H1 (cell line): Measurements from ENCODE around the gene FBXO7.

Experiments used
- BCL11A ChIP-seq, 2 experiments: IDR thresholded peaks; one replicate each; pipeline ENCODE4 v1.6.1; 2011; ENCODE audit warnings: low read depth in 2 of 2, low read length in 2 of 2, mild to moderate bottlenecking in 2 of 2
- BRCA1 ChIP-seq: IDR thresholded peaks from 2 replicates; pipeline ENCODE4 v1.6.1; 2012; ENCODE audit warnings: low read depth, low read length, improper control_type of control experiment
- CREB1 ChIP-seq: IDR thresholded peaks from 2 replicates; pipeline ENCODE4 v1.6.1; 2012; ENCODE audit warnings: inconsistent platforms
- KDM5A ChIP-seq: fragments of 200-600 bp; IDR thresholded peaks from 2 replicates; pipeline ENCODE4 v1.7.1; 2012; ENCODE audit warnings: mild to moderate bottlenecking, low read length, inconsistent platforms, mixed read lengths
- RFX5 ChIP-seq: IDR thresholded peaks from 2 replicates; pipeline ENCODE4 v1.6.1; 2011; ENCODE audit warnings: low read depth, low read length, improper control_type of control experiment, borderline replicate concordance
- SP2 ChIP-seq: IDR thresholded peaks from 2 replicates; pipeline ENCODE4 v1.6.1; 2012; ENCODE audit warnings: mild to moderate bottlenecking, low read length, inconsistent platforms
- SUZ12 ChIP-seq: fragments of 200-600 bp; sonication (generic); IDR thresholded peaks from 2 replicates; pipeline ENCODE4 v1.6.1; 2012; ENCODE audit warnings: mild to moderate bottlenecking, inconsistent platforms, low read length, moderate library complexity, mixed read lengths
- TAF1 ChIP-seq: IDR thresholded peaks from 2 replicates; pipeline ENCODE4 v1.6.1; 2011; ENCODE audit warnings: mild to moderate bottlenecking, low read depth, low read length
- TF ChIP-seq, protein P1 (sequence below), 3 experiments: IDR thresholded peaks; 1 replicate in 2 of 3; 2 replicates in 1 of 3; pipeline versions ENCODE4 v1.5.1 to v1.6.1; 2011; ENCODE audit warnings: low read length in 3 of 3, mild to moderate bottlenecking in 3 of 3, inconsistent platforms in 2 of 3, low read depth in 1 of 3, moderate library complexity in 1 of 3; ENCODE audit not compliant: insufficient read depth in 1 of 3; ENCODE audit errors: control extremely low read depth in 1 of 3
- TF ChIP-seq, protein P2 (sequence below): IDR thresholded peaks from 2 replicates; pipeline ENCODE4 v1.6.1; 2012; ENCODE audit warnings: inconsistent platforms
- TF ChIP-seq, protein P3 (sequence below): IDR thresholded peaks from 2 replicates; pipeline ENCODE4 v1.6.1; 2011; ENCODE audit warnings: low read length, improper control_type of control experiment

DNA sequence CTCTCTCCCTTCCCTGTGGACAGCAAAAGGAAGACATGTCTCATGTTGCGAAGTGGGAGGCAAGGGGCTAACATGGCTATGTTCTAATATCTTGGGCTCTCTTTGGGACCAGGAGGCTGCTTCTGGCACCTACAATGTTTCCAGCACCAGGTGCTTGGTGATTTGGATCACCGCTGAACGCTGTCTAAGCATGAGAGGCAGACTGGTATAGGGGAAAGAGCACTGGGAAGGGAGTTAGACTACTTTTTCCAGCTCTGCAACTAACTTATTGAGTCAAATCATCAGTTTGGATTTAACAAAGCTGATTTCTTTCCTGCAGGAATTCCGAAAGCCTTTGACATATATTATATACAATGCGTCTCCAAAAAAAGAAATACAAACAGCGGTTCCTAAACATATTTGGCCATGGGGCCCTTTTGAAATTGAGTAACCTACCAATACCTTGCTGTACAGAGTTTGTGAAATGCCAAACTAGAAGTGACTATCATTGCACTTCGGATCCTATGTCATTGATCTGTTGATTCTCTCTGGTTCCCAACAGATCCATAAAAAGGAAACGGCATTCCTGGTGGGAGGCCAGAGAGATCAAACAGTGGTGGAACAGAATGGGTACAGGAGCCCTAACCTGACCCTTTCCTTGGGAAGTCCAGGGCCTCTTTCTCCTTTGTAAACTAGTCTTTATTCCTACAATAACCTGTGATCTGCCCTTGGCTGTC, 37.8 kb downstream of the FBXO7 start:
- TF ChIP-seq, protein P1, sequence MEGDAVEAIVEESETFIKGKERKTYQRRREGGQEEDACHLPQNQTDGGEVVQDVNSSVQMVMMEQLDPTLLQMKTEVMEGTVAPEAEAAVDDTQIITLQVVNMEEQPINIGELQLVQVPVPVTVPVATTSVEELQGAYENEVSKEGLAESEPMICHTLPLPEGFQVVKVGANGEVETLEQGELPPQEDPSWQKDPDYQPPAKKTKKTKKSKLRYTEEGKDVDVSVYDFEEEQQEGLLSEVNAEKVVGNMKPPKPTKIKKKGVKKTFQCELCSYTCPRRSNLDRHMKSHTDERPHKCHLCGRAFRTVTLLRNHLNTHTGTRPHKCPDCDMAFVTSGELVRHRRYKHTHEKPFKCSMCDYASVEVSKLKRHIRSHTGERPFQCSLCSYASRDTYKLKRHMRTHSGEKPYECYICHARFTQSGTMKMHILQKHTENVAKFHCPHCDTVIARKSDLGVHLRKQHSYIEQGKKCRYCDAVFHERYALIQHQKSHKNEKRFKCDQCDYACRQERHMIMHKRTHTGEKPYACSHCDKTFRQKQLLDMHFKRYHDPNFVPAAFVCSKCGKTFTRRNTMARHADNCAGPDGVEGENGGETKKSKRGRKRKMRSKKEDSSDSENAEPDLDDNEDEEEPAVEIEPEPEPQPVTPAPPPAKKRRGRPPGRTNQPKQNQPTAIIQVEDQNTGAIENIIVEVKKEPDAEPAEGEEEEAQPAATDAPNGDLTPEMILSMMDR (IDR thresholded peaks at IDR 0.05; ENCODE audit: control extremely low read depth in 1 of 3, insufficient read depth in 1 of 3, low read depth in 1 of 3, low read length in 3 of 3), result no peak
- TF ChIP-seq, protein P2, sequence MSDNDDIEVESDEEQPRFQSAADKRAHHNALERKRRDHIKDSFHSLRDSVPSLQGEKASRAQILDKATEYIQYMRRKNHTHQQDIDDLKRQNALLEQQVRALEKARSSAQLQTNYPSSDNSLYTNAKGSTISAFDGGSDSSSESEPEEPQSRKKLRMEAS, result no peak
- TF ChIP-seq BRCA1 (no peak), SUZ12 (no peak), TAF1 (no peak), RFX5 (no peak), KDM5A (no peak), CREB1 (no peak), SP2 (no peak), BCL11A (IDR thresholded peaks at IDR 0.05; ENCODE audit: low read depth in 2 of 2, low read length in 2 of 2) (no peak)
- TF ChIP-seq, protein P3, sequence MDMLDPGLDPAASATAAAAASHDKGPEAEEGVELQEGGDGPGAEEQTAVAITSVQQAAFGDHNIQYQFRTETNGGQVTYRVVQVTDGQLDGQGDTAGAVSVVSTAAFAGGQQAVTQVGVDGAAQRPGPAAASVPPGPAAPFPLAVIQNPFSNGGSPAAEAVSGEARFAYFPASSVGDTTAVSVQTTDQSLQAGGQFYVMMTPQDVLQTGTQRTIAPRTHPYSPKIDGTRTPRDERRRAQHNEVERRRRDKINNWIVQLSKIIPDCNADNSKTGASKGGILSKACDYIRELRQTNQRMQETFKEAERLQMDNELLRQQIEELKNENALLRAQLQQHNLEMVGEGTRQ, result no peak
